ENCODE measurements around the gene CRYGC.

GRCh38 chr2:208090420-208090819 lies 39.2 kb downstream of the CRYGC start:
- no peak for TF ChIP-seq CTCF (IDR thresholded peaks at IDR 0.05; ENCODE audit: poor library complexity)
- no peak for TF ChIP-seq EZH2 (IDR thresholded peaks at IDR 0.05; ENCODE audit: borderline replicate concordance)
